BLaER1 treated with 17β-estradiol and CSF1 and Interleukin-3, amounts not matched to agents 10 nM and 100 nM (cell line): ENCODE results near the gene DMD.
A peak's percentile ranks its signal among the peaks of the same experiment; 100 is the strongest.

Source experiments
- H3K27ac ChIP-seq, 11 experiments: shearing (Covaris generic); formaldehyde crosslinking; 2 replicates each; pipeline ENCODE4 v1.8.1; 2022
- H3K27me3 ChIP-seq, 11 experiments: shearing (Covaris generic); formaldehyde crosslinking; 2 replicates each; pipeline ENCODE4 v1.8.1; 2022
- H3K36me3 ChIP-seq, 11 experiments: shearing (Covaris generic); formaldehyde crosslinking; 2 replicates each; pipeline ENCODE4 v1.8.1; 2022
- H3K4me1 ChIP-seq, 10 experiments: shearing (Covaris generic); formaldehyde crosslinking; 2 replicates each; pipeline ENCODE4 v1.8.1; 2022
- H3K4me2 ChIP-seq, 11 experiments: shearing (Covaris generic); formaldehyde crosslinking; 2 replicates each; pipeline ENCODE4 v1.8.1; 2022
- H3K4me3 ChIP-seq, 10 experiments: shearing (Covaris generic); formaldehyde crosslinking; 2 replicates each; pipeline ENCODE4 v1.8.1; 2022
- H3K9ac ChIP-seq, 11 experiments: shearing (Covaris generic); formaldehyde crosslinking; 2 replicates each; pipeline ENCODE4 v1.8.1; 2022
- H3K9me3 ChIP-seq, 11 experiments: shearing (Covaris generic); formaldehyde crosslinking; replicated peaks in 1 of 11; 2 replicates each; pipeline ENCODE4 v1.8.1; 2022
- H4K20me1 ChIP-seq, 11 experiments: shearing (Covaris generic); formaldehyde crosslinking; 2 replicates each; pipeline ENCODE4 v1.8.1; 2022
- Cebpa-rat ChIP-seq, 11 experiments: shearing (Covaris generic); IDR thresholded peaks; 2 replicates each; pipeline ENCODE4 v1.8.1; 2022

DMD gene

DNA sequence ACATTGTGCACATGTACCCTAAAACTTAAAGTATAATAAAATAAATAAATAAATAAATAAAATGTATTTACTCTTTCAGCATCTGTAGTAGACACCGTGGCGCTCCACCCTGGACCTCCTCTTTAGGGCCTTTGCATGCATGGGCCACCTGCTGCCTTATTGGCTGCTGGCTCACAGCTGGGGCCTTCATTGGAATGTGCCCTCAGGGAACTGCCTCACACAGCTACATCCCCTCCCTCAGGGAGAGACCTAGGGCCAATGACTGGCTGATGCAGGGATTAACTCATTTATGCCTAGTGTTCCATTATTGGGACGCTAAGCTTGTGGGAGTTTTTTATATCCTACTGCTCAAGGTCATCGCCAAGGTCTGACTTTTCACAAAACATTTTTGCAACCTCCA lies 1836.6 kb downstream of the DMD start:
- Histone ChIP-seq H4K20me1 (no peaks in the 10 kb centered on the region), H3K36me3 (no peaks in the 10 kb centered on the region), H3K9me3 (peaks cover 9 to 26% (median 23%) of the 10 kb centered on the region in 11 experiments; a peak in 18 of 22 replicates), H3K27ac (no peak overlapping the region), H3K4me3 (no peak overlapping the region), H3K9ac (no peak overlapping the region), H3K27me3 (peaks cover 66 to 78% (median 77%) of the 10 kb centered on the region in 11 experiments), H3K4me2 (no peak overlapping the region), H3K4me1 (no peaks in the 10 kb centered on the region)
- no peak for TF ChIP-seq Cebpa-rat (IDR thresholded peaks at IDR 0.05)

DNA sequence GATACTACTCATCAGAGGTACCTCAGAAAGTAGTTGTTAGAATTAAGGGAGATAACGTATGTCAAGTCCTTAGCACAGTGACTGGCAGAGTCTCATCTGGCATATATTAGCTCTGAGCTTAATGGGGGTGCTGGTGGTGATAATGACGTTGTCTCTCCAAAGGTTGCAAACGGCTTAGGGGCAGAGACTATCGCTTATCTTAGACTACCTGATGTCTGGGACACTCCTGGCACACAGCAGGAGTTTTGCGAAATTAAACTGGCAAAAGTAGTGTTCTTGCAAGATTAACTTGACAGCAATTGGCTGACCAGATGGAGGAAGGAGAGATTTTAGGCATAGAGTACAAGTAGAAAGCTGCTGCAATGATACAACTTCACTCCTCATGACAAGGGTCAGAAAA lies 1839.4 kb downstream of the DMD start:
- no peaks in the 10 kb centered on the region for H4K20me1 ChIP-seq
- H3K4me2 ChIP-seq, result no peak overlapping the region
- no peak for TF ChIP-seq Cebpa-rat (IDR thresholded peaks at IDR 0.05)
- H3K27ac ChIP-seq, result no peak overlapping the region
- peaks cover 63 to 78% (median 77%) of the 10 kb centered on the region in 11 experiments for H3K27me3 ChIP-seq
- peaks cover 9 to 43% (median 36%) of the 10 kb centered on the region in 11 experiments; a peak in 18 of 22 replicates for H3K9me3 ChIP-seq
- 0 out of 20 replicates have a peak, but pooled peaks cover 0 to 3% (median 0%) of the 10 kb centered on the region in 10 experiments for H3K4me1 ChIP-seq
- no peak overlapping the region for H3K4me3 ChIP-seq
- H3K36me3 ChIP-seq, result no peaks in the 10 kb centered on the region
- no peak overlapping the region for H3K9ac ChIP-seq

DNA sequence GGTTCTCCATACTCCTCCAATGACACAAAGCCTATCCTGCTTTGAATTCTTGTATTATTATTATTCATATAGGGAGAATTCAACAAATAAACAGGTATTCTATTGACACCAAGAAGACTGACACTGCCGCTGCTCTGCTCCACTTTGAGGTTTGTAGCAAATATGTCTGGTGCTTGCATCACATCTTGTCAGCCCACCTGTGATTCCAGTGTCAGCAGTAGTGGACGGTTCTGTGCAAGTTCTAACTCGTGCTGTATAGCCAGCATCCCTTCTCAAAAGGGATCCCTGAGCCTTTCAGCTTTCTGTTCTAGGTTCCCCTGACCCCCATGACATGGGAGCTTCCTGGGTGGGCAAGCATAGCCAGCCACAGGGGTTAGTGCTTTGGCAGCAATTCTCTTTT lies 1843.5 kb downstream of the DMD start:
- Histone ChIP-seq H3K9ac (no peak overlapping the region), H3K4me1 (peaks cover 0 to 21% (median 2%) of the 10 kb centered on the region in 10 experiments; a peak in 7 of 20 replicates), H3K36me3 (no peaks in the 10 kb centered on the region), H3K4me2 (no peak overlapping the region), H3K27me3 (peaks cover 77 to 96% (median 93%) of the 10 kb centered on the region in 11 experiments), H4K20me1 (no peaks in the 10 kb centered on the region), H3K4me3 (no peak overlapping the region), H3K9me3 (peaks cover 13 to 48% (median 37%) of the 10 kb centered on the region in 11 experiments; a peak in 18 of 22 replicates), H3K27ac (no peak overlapping the region)
- TF ChIP-seq Cebpa-rat (IDR thresholded peaks at IDR 0.05), result no peak

DNA sequence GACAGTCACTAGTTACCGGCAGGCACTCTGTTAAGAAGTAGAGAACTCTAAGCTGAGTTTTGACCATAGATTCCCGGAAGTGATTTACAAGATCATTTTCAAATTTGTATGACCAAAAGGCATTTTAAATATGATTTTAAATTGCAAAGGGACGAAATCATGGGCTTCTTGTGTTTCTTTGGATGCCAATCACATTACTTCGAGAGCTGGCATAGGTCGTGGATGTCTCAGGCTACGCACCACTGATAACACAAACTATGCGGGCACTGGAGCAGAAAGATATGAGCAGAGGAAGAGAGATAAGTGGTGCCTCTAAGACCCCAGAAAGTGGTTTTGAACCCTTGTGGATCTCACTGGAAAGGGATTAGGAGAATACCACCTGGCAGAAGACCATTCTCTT lies 1845.3 kb downstream of the DMD start:
- H3K4me3 ChIP-seq, result no peak overlapping the region

DNA sequence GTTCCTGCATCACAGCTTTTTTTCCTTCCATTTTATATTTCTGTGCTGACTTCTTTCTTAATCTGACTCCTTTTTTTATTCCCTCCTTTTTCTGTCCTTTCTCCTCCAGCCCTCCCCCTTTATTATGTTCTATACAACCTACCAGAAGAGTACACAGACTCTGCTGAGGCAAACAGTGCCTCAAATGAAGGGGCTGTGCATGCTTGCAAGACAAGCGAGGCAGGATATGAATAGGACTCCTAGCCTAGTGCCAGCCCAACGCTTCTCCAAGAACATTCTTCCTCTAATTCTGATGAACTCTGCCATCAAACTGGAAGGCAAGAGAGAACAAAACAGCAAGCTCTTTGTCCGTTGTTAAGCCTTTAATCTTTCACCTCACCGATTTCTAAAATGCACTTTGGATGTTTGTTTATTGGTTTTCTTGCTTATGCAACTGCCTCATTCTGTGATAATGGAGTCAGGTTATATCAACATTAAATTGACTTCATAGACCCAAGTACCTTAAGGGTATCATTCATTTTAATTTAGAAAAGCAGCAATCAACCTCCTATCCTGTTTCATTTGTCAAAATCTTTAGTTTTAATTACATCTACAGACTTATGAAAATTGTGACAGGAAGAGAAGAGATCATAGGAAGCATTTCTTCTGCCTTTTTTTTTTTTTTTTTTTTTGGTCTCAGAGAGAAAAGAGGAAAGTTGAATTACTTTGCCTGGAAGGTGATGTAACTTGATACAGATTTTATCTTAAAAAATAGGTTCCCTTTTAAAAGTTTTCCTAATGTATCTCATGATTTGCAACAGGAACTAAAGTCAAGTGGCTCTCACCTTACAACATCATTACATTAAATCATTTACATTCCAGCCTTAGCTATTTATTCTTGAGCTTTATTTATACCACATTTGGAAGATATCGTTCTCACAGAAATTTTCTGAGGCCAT lies 1854.8 kb downstream of the DMD start:
- no peaks in the 10 kb centered on the region for H4K20me1 ChIP-seq
- H3K36me3 ChIP-seq, result no peaks in the 10 kb centered on the region
- H3K4me3 ChIP-seq, result peak overlapping the region in 1 of 10 experiments; percentile 19; a peak in 1 of 20 replicates
- H3K9ac ChIP-seq, result no peak overlapping the region
- no peak for TF ChIP-seq Cebpa-rat (IDR thresholded peaks at IDR 0.05)
- H3K27me3 ChIP-seq, result peaks cover 93 to 100% (median 100%) of the 10 kb centered on the region in 11 experiments
- H3K4me1 ChIP-seq, result peaks cover 0 to 42% (median 8%) of the 10 kb centered on the region in 10 experiments; a peak in 10 of 20 replicates
- no peak overlapping the region for H3K27ac ChIP-seq
- H3K4me2 ChIP-seq, result peak overlapping the region in 7 of 11 experiments; percentile 40 to 69 (median 63); a peak in 8 of 22 replicates
- peaks cover 0 to 3% (median 0%) of the 10 kb centered on the region in 11 experiments; a peak in 1 of 22 replicates for H3K9me3 ChIP-seq

More for the DNA sequence above, 1845.3 kb downstream of the DMD start:
- no peak for TF ChIP-seq Cebpa-rat (IDR thresholded peaks at IDR 0.05)
- Histone ChIP-seq H3K4me2 (peak overlapping the region in 6 of 11 experiments; percentile 14 to 38 (median 21); a peak in 5 of 22 replicates), H3K9ac (no peak overlapping the region), H3K4me1 (peaks cover 0 to 21% (median 2%) of the 10 kb centered on the region in 10 experiments; a peak in 7 of 20 replicates), H3K36me3 (no peaks in the 10 kb centered on the region), H3K27me3 (peaks cover 81 to 100% (median 97%) of the 10 kb centered on the region in 11 experiments), H4K20me1 (no peaks in the 10 kb centered on the region), H3K9me3 (peaks cover 5 to 44% (median 26%) of the 10 kb centered on the region in 11 experiments; a peak in 17 of 22 replicates), H3K27ac (no peak overlapping the region)

DNA sequence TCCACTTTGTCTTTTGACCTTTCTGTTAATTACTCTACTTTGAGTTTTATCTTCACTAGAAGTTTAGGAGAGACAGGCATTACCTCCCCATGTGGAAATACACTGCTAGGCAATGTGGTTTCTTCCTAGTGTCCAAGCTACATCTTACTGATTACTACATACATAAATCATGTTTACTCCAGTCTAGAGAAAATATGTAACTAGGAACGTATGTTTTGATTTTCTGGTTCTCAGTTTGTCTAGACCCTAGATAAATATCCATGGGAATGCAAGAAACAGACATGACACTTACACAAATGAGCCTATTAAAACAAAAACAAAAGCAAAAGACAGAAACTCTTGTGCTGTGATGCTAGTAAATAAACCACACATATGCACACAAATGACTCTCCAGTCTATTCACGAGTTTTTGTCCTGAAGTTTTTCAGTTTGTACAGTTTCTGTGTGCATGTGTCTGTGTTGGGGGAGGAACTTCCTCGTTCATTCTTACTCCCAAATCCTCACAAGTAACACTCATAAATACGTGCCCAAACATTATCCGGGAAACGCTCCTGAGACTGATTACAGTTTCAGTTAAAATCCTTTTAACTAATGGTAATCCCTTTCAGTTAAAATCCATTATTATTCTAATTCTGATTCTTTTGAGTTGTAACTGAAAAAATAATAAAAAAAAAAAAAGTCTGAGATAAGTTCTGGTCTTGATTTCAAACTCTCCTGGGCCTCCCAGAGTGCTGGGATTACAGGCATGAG lies 1856.0 kb downstream of the DMD start:
- Histone ChIP-seq H3K4me2 (no peak overlapping the region), H3K4me1 (peaks cover 0 to 45% (median 8%) of the 10 kb centered on the region in 10 experiments; a peak in 10 of 20 replicates), H3K9ac (no peak overlapping the region), H3K27me3 (peaks cover 87 to 100% (median 99%) of the 10 kb centered on the region in 11 experiments), H3K4me3 (no peak overlapping the region), H3K9me3 (no peaks in the 10 kb centered on the region), H3K36me3 (no peaks in the 10 kb centered on the region), H3K27ac (no peak overlapping the region), H4K20me1 (no peaks in the 10 kb centered on the region)
- TF ChIP-seq Cebpa-rat (IDR thresholded peaks at IDR 0.05), result no peak

DNA sequence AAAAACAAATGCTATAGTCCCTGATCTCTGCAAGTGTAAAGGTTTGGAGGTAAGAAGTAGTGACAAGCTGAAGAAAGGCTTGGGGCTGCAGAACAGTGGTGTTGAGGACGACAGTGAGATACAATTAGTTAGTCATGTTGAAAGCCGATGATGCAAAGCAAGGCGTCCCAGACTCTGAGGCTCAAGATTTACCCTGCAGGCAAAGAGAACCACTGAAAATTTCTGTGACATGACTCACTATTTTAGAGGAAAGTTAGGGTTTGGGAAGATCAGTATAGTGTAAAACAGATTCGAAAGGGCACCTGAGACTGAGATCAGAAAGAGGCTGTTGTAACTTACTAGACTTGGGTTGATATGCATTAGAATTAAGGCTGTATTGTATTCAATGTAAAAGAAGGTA lies 1858.3 kb downstream of the DMD start:
- Histone ChIP-seq H3K27me3 (peaks cover 74 to 100% (median 94%) of the 10 kb centered on the region in 11 experiments), H3K27ac (no peak overlapping the region), H3K4me1 (peaks cover 0 to 57% (median 8%) of the 10 kb centered on the region in 10 experiments; a peak in 10 of 20 replicates), H4K20me1 (no peaks in the 10 kb centered on the region), H3K36me3 (no peaks in the 10 kb centered on the region), H3K4me3 (no peak overlapping the region), H3K9ac (no peak overlapping the region), H3K9me3 (no peaks in the 10 kb centered on the region), H3K4me2 (peak overlapping the region in 1 of 11 experiments; percentile 17; a peak in 1 of 22 replicates)
- TF ChIP-seq Cebpa-rat (IDR thresholded peaks at IDR 0.05), result no peak

DNA sequence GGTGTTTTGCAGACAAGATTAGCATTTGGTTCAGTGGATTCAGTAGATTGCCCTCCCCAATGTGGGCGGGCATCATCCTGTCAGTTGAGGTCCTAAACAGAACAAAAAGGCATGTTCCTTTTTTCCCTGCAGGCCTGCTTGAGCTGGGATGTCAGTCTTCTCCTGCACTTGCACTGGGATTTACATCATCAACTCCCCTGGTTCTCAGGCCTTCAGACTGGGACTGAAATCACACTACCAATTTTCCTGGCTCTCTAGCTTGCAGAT lies 1860.6 kb downstream of the DMD start:
- Histone ChIP-seq H3K4me2 (no peak overlapping the region), H3K4me1 (peaks cover 0 to 39% (median 0%) of the 10 kb centered on the region in 10 experiments; a peak in 5 of 20 replicates), H3K27ac (no peak overlapping the region), H3K9ac (no peak overlapping the region), H3K9me3 (no peaks in the 10 kb centered on the region), H3K27me3 (peaks cover 51 to 96% (median 77%) of the 10 kb centered on the region in 11 experiments), H3K36me3 (no peaks in the 10 kb centered on the region), H4K20me1 (no peaks in the 10 kb centered on the region), H3K4me3 (no peak overlapping the region)
- TF ChIP-seq Cebpa-rat (IDR thresholded peaks at IDR 0.05), result no peak

DNA sequence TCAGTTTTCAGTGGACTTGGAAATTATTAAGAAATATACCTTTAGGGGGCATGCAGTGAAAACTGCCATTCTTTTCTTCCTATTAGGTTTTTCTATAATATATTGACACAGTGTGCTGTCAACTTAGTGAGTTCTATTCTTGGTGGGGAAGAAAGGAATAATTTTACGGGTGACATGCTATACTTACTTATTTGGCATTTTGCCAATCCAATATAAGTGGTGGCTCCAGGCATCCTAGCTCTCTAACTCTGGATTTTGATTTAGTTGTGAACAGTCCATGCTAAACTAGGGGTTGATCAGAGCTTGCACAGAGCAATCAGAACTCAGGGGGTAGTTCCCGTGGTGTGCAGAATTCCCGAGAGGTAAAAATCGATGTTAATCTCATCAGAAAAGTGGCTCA lies 1861.8 kb downstream of the DMD start:
- Histone ChIP-seq H3K4me2 (no peak overlapping the region), H3K27ac (no peak overlapping the region), H3K9me3 (no peaks in the 10 kb centered on the region), H3K4me1 (peaks cover 0 to 39% (median 0%) of the 10 kb centered on the region in 10 experiments; a peak in 5 of 20 replicates), H3K4me3 (no peak overlapping the region), H3K9ac (no peak overlapping the region), H3K36me3 (no peaks in the 10 kb centered on the region), H3K27me3 (peaks cover 49 to 96% (median 77%) of the 10 kb centered on the region in 11 experiments), H4K20me1 (no peaks in the 10 kb centered on the region)
- no peak for TF ChIP-seq Cebpa-rat (IDR thresholded peaks at IDR 0.05)
